MCF 10A (cell line): ENCODE results near the gene MAMLD1. TPM values are rescaled to one million over a fixed set of nuclear protein-coding genes. Genes with fewer than 3 reads are reported as not detected.

Experiments used
- BruUV-seq: library from RNA; stranded (reverse); fragments of 400-500 nt; replicated peaks from 2 replicates; lab custom pipeline; 2021; lab: Mats Ljungman, UMichigan
- CTCF ChIA-PET: fragments of 300-600 bp; sonication (Branson Sonifier 250); formaldehyde crosslinking; extraction: SDS; loops from one replicate; lab custom pipeline; 2021; ENCODE audit warnings: antibody characterized with exemption, inconsistent platforms; lab: Yijun Ruan, JAX
- POLR2A ChIA-PET: fragments of 300-600, 350-650 bp; sonication (Branson Sonifier 250); formaldehyde crosslinking; extraction: SDS; loops from one replicate; lab custom pipeline; 2020; ENCODE audit warnings: antibody characterized with exemption, inconsistent platforms; lab: Yijun Ruan, JAX
- DNase-seq: peaks from one replicate; pipeline ENCODE4 v3.0.0-alpha.2; 2018; ENCODE audit not compliant: unreplicated experiment
- H3K27ac Mint-ChIP-seq: one replicate; pipeline ENCODE4 v1.8.0; 2022; ENCODE audit warnings: mild to moderate bottlenecking, low read depth, mixed read lengths; ENCODE audit not compliant: unreplicated experiment
- H3K27me3 Mint-ChIP-seq: one replicate; pipeline ENCODE4 v1.8.0; 2022; ENCODE audit warnings: mixed read lengths; ENCODE audit not compliant: insufficient read depth, unreplicated experiment
- H3K36me3 Mint-ChIP-seq: one replicate; pipeline ENCODE4 v1.8.0; 2022; ENCODE audit warnings: mild to moderate bottlenecking, moderate library complexity, mixed read lengths; ENCODE audit not compliant: insufficient read depth, unreplicated experiment
- H3K4me1 Mint-ChIP-seq: one replicate; pipeline ENCODE4 v1.8.0; 2022; ENCODE audit warnings: mixed read lengths; ENCODE audit not compliant: insufficient read depth, unreplicated experiment
- H3K4me3 Mint-ChIP-seq: one replicate; pipeline ENCODE4 v1.8.0; 2022; ENCODE audit warnings: mild to moderate bottlenecking, moderate library complexity, mixed read lengths; ENCODE audit not compliant: unreplicated experiment
- H3K9me3 Mint-ChIP-seq: one replicate; pipeline ENCODE4 v1.8.0; 2022; ENCODE audit warnings: mixed read lengths; ENCODE audit not compliant: unreplicated experiment
- CTCF ChIP-seq: fragments of 200-600 bp; IDR thresholded peaks from one replicate; pipeline ENCODE4 v1.8.0; 2022; ENCODE audit warnings: antibody characterized with exemption, mild to moderate bottlenecking; ENCODE audit not compliant: unreplicated experiment
- intact Hi-C: fragments of 100-400 bp; cut with micrococcal nuclease; formaldehyde crosslinking; loops from 2 replicates; pipeline ENCODE4 v1.14.1; 2022
- total RNA-seq: library from RNA; stranded (reverse); gene quantifications from 2 replicates; pipeline ENCODE4 v1.2.3, GENCODE V29; 2022

The MAMLD1 gene
- total RNA-seq, 1 experiment from 2014 or later: 1.9 TPM

- peak; percentile 12 for DNase-seq
- intact Hi-C loops: no loop called here
- BruUV-seq: no TSS peak
- H3K36me3 Mint-ChIP-seq: no peaks in the 10 kb centered on the region
- TF ChIP-seq CTCF: no peak
- H3K27me3 Mint-ChIP-seq: no peaks in the 10 kb centered on the region
- H3K27ac Mint-ChIP-seq: no peak overlapping the region
- ChIA-PET CTCF (interaction anchor here (0.6 to 1.0 kb wide), 4 partner anchors 11 to 265 kb away, joined by 3 to 5 read pairs (median 3); no protein-coding TSS in a partner anchor), POLR2A (no interaction called here)
- no peaks in the 10 kb centered on the region for H3K9me3 Mint-ChIP-seq
- peaks cover 18% of the 10 kb centered on the region for H3K4me1 Mint-ChIP-seq
- H3K4me3 Mint-ChIP-seq: no peak overlapping the region
These were observed 10.5 kb upstream of the MAMLD1 start for GRCh38 chrX:150352581-150352980.

DNA sequence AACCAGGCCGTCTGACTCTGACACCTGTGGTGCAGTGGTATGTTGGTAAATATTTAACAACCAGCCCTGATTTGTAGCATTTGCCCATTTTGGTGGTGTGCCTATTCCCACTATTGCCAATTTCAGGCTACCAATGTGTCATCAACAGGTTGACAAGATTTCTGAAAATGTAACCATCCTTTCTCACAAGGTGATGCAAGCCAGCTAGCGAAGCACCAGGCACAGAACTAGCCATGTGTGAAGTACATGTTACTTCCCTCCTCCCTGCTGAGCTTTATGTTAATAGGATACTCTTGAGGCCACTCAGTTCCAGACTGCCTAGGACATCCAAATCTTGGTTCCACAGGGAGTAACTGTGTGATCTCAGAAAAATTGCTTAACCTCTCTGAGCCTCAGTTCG is 7.2 kb upstream of the MAMLD1 start:
- DNase-seq: no peak
- intact Hi-C loops: no loop called here
- peaks cover 14% of the 10 kb centered on the region for H3K27me3 Mint-ChIP-seq
- CTCF ChIA-PET: no interaction called here
- no peak for TF ChIP-seq CTCF
- BruUV-seq: no TSS peak
- POLR2A ChIA-PET: no interaction called here
- no peak overlapping the region for H3K27ac Mint-ChIP-seq
- H3K9me3 Mint-ChIP-seq: no peaks in the 10 kb centered on the region
- H3K36me3 Mint-ChIP-seq: no peaks in the 10 kb centered on the region
- no peak overlapping the region for H3K4me3 Mint-ChIP-seq
- peaks cover 17% of the 10 kb centered on the region for H3K4me1 Mint-ChIP-seq

GRCh38 chrX:150357790-150358189 is 5.3 kb upstream of the MAMLD1 start:
- Mint-ChIP-seq H3K4me3 (no peak overlapping the region), H3K36me3 (no peaks in the 10 kb centered on the region), H3K4me1 (peaks cover 7% of the 10 kb centered on the region), H3K27me3 (peaks cover 15% of the 10 kb centered on the region), H3K9me3 (no peaks in the 10 kb centered on the region), H3K27ac (no peak overlapping the region)
- CTCF ChIA-PET: interaction anchor here (0.7 to 1.1 kb wide), 2 partner anchors 128 to 394 kb away, joined by 3 to 4 read pairs; no protein-coding TSS in a partner anchor
- no TSS peak for BruUV-seq
- no peak for DNase-seq
- TF ChIP-seq CTCF: no peak
- intact Hi-C loops: no loop called here
- POLR2A ChIA-PET: no interaction called here

DNA sequence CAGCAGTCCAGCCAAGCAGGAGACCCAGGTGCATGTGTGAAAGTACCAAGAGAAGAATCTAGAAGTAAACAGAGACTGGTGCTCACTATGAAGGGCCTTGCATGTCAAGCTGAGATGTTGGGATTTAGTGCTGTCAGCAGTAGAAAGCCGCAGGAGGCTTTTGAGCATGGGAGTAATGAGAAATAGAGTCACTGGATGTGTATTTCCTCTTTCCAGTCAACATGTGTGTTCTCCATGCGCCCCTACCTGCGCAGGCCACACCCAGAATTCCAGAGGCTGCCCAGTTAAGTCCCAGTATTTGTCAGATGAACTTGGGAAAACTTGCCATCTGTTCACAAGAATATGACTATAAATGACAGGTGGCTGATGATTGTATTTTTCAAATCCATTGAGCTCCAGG is 4.5 kb upstream of the MAMLD1 start:
- H3K4me1 Mint-ChIP-seq: peaks cover 7% of the 10 kb centered on the region
- no peak overlapping the region for H3K4me3 Mint-ChIP-seq
- H3K36me3 Mint-ChIP-seq: no peaks in the 10 kb centered on the region
- peaks cover 15% of the 10 kb centered on the region for H3K27me3 Mint-ChIP-seq
- DNase-seq: no peak
- ChIA-PET CTCF (interaction anchor here (0.6 kb wide), 1 partner anchor 158 kb away, joined by 3 read pairs; no protein-coding TSS in a partner anchor), POLR2A (no interaction called here)
- intact Hi-C loops: no loop called here
- no peaks in the 10 kb centered on the region for H3K9me3 Mint-ChIP-seq
- no peak overlapping the region for H3K27ac Mint-ChIP-seq
- BruUV-seq: no TSS peak
- no peak for TF ChIP-seq CTCF
